ENCODE results near the gene HS2ST1.
"Not testable (repeated sequence)": the region's sequence is repeated elsewhere in the genome, so short reads cannot be mapped to it uniquely, and the experiment has no call there.

Gene HS2ST1

GRCh38 chr1:86965012-86965826 lies 50.8 kb downstream of the HS2ST1 start:
- DNase-seq (ENCODE audit: low read depth in 1 of 2, low spot score in 1 of 2): no peak

- DNase-seq (ENCODE audit: low read depth in 1 of 2, low spot score in 1 of 2): no peak
Measured at GRCh38 chr1:86965827-86966182, 51.4 kb downstream of the HS2ST1 start.

GRCh38 chr1:86970938-86971337 lies 56.5 kb downstream of the HS2ST1 start:
- no peak for DNase-seq (ENCODE audit: low read depth in 1 of 2, low spot score in 1 of 2)

DNA sequence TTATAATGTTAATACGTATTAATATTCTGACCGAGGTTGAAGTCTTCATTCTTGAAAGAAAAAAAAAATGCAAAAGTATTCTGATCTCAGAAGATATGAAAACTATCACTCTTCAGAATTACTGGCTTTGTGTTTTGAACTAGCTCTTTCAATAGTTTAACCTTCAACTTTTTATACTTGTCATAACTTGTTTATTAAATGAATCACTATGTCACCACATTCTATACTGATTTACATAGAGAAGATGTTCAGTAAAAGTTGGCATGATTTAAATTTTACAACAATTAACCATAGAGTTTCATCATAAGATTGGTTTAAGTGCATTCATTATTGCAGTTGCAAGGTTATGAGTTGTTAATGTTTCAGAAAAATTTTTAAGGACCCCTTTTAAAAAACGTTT lies 57.3 kb downstream of the HS2ST1 start:
- no peak for DNase-seq (ENCODE audit: low read depth in 1 of 2, low spot score in 1 of 2)

DNA sequence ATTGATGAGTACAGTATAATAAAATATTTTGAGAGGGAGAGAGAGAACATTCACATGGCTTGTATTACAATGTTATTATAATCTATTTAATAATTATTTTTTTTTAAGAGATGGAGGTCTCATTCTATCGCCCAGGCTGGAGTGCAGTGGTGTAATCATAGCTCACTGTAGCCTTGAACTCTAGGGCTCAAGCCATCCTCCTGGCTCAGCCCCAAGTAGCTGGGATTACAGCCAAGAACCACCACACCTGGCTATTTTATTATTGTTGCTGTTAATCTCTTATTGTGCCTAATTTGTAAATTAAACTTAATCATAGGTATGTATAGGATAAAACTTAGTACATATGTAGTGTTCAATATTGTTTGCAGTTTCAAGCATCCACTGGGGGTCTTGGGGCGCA lies 57.8 kb downstream of the HS2ST1 start:
- DNase-seq (ENCODE audit: low read depth in 1 of 2, low spot score in 1 of 2): no peak

- no peak for DNase-seq (ENCODE audit: low read depth in 1 of 2, low spot score in 1 of 2)
Measured at GRCh38 chr1:86975993-86976550, 61.6 kb downstream of the HS2ST1 start.

DNA sequence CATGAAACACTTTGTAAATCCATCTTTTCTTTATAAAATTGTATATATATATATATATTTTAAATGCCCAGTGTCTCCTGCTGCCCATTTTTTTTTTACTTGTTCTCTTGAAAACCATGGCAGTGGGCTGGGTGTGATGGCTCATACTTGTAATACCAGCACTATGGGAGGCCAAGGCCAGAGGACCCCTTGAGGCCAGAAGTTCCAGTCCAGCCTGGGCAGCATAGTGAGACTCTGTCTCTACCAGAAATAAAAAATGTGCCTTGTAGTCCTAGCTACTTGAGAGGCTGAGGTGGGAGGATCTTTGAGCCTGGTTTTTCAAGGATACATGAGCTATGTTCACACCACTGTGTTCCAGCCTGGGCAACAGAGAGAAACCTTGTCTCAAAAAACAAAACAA lies 62.2 kb downstream of the HS2ST1 start:
- DNase-seq (ENCODE audit: low read depth in 1 of 2, low spot score in 1 of 2): no peak

DNA sequence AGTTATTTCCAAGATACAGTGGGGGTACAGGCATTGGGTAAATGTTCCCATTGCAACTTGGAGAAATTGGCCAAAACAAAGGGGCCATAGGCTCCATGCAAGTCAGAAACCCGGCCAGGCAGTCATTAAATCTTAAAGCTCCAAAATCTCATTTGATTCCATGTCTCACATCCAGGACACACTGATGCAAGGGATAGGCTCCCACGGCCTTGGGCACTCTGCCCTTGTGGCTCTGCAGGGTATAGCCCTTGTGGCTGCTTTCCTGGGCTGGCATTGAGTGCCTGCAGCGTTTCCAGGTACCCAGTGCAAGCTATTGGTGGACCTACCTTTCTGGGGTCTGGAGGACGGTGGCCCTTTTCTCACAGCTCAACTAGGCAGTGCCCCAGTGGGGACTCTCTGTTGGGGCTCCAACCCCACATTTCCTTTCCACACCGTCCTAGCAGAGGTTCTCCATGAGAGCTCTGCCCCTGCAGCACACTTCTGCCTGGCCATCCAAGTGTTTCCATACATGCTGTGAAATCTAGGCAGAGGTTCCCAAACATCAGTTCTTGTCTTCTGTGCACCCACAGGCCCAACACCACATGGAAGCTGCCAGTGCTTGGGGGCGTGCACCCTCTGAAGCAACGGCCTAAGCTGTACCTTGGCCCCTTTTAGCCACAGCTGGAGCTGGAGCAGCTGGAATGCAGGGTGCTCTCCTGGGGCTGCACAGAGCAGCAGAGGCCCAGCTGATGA lies 67.2 kb downstream of the HS2ST1 start:
- DNase-seq (ENCODE audit: low read depth in 1 of 2, low spot score in 1 of 2): no peak

DNA sequence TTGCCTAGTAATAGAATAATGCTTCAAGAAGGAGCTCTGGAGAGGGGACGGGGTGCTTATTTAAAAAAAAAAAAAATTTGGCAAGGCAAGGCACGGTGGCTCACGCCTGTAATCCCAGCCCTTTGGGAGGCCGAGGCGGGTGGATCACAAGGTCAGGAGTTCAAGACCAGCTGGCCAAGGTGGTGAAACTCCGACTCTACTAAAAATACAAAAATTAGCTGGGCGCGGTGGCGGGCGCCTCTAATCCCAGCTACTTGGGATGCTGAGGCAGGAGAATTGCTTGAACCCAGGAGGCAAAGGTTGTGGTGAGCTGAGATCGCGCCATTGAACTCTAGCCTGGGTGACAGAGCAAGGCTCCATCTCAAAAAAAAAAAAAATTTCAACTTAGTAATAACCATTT lies 69.2 kb downstream of the HS2ST1 start:
- DNase-seq (ENCODE audit: low read depth in 1 of 2, low spot score in 1 of 2): not testable (repeated sequence)

DNA sequence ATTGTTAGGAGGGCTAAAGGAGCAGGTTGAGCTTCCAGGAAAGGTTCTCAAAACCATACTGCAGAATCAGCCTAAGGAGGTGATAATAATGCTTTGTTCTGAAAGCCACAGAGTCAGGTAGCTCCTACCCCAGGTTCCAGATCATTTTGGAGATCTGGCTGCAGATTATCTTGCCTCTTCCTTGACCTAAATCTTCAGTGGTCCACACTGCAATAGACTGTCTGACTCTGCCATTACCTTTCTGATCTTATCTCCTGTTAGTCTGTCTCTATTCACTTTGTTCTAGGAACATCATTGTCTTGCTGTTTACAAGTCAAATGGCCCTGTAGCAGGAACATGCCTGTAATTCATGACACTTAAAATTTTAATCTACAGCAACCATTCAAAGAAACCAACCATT lies 73.0 kb downstream of the HS2ST1 start:
- no peak for DNase-seq (ENCODE audit: low read depth in 1 of 2, low spot score in 1 of 2)

- DNase-seq (ENCODE audit: low read depth in 1 of 2, low spot score in 1 of 2): no peak
Measured at GRCh38 chr1:86988835-86989234, 74.4 kb downstream of the HS2ST1 start.

- not testable (repeated sequence) for DNase-seq (ENCODE audit: low read depth in 1 of 2, low spot score in 1 of 2)
Measured at GRCh38 chr1:86989690-86990089, 75.3 kb downstream of the HS2ST1 start.

- no peak for DNase-seq (ENCODE audit: low read depth in 1 of 2, low spot score in 1 of 2)
Measured at GRCh38 chr1:86990826-86991225, 76.4 kb downstream of the HS2ST1 start.

DNA sequence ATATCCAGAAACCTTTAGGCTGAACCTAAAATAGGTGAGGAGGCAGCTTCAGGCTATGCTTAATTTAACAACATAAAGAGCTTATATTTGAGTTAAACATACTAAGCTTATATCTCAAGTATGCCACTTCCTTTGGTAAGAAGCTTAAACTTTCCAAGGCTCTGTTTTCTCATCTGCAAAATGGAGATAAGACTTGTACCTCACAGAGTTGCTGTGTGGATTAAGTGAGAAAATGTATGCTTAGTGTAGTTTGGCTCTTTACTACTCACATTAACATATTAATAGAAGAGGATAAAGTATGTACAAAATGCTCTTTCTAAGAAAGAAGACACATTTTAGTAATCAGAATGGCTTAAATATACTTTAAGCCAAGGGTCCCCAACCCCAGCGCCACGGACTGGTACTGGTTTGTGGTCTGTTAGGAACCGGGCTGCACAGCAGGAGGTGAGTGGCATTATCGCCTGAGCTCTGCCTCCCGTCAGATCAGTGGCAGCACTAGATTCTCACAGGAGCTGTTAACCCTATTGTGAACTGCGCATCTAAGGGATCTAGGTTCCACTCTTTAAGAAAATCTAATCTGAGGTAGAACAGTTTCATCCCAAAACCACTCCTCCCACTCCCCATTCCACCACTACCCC lies 77.2 kb downstream of the HS2ST1 start:
- no peak for DNase-seq (ENCODE audit: low read depth in 1 of 2, low spot score in 1 of 2)

- DNase-seq (ENCODE audit: low read depth in 1 of 2, low spot score in 1 of 2): no peak
Measured at GRCh38 chr1:86992861-86993260, 78.4 kb downstream of the HS2ST1 start.

DNA sequence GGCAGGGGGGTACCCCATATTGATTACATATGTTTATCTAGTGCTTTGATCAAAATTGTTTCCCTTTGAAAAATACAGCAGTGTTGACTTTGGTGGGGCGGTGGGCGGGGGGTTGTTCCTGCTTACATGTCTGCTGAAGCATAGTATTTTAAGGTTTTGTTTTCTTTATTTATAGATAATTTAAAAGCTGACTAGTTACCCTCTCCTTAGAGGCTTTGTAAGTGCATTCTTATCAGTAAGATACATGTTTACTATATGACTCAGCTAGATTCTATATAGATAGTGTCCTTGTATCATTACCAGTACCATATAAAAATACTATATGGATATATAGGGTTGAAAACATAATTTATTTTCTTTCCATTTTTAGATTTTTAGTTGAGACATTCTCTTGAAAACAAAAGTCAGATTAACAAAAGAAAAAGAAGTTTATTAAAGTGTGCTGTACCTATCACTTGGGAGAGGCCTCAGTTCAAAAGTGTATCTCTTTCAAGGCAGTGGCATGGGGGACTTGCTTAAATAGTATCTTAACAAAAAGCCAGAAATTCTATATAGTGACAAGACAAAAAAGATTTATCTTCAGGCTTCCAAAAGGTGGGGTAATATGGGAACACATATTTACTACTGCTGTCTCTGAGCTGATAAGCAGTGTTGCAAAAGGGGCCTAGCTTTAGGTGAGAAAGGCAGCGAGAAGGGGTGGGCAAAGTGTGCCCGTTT lies 79.0 kb downstream of the HS2ST1 start:
- no peak for DNase-seq (ENCODE audit: low read depth in 1 of 2, low spot score in 1 of 2)

- no peak for DNase-seq (ENCODE audit: low read depth in 1 of 2, low spot score in 1 of 2)
Measured at GRCh38 chr1:86994061-86994460, 79.6 kb downstream of the HS2ST1 start.

DNA sequence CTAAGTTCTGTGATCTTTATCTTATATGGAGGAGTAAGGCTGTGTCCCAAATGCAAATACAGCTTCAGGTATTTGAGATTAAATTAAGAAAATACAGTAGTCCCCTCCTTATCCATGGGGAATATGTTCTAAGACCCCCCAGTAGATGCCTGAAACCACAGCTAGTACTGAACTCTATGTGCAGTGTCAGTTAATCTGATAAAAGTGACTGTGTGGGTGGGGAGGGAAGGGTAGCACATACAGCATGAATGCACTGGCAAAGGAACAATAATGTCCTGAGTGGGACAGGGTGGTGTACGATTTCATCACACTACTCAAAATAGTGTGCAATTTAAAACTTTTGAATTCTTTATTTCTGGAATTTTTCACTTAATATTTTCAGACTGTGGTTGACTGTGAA lies 83.1 kb downstream of the HS2ST1 start:
- DNase-seq (ENCODE audit: low read depth in 1 of 2, low spot score in 1 of 2): no peak

- no peak for DNase-seq (ENCODE audit: low read depth in 1 of 2, low spot score in 1 of 2)
Measured at GRCh38 chr1:86998280-86998679, 83.8 kb downstream of the HS2ST1 start.

- no peak for DNase-seq (ENCODE audit: low read depth in 1 of 2, low spot score in 1 of 2)
Measured at GRCh38 chr1:86998727-86999126, 84.3 kb downstream of the HS2ST1 start.

- no peak for DNase-seq (ENCODE audit: low read depth in 1 of 2, low spot score in 1 of 2)
Measured at GRCh38 chr1:87000460-87000859, 86.0 kb downstream of the HS2ST1 start.

All from stimulated activated CD4-positive, alpha-beta T cell treated with anti-CD3 and anti-CD28 coated beads, Interleukin-15, amount 100 ng/mL, for 1 hour (primary cell).